Activated CD8-positive, alpha-beta memory T cell treated with anti-CD3 and anti-CD28 coated beads, Interleukin-2, amount 50 U/mL, for 1 hour (primary cell): ENCODE measurements around the gene EHD1.

ENCODE experiments used
- DNase-seq: peaks from one replicate; pipeline ENCODE4 v3.0.0-alpha.2; 2020; ENCODE audit errors: extremely low read depth

EHD1 gene

GRCh38 chr11:64890522-64890939 is 12.1 kb upstream of the EHD1 start:
- no peak for DNase-seq

GRCh38 chr11:64888729-64889511 is 10.5 kb upstream of the EHD1 start:
- DNase-seq, result no peak

- no peak for DNase-seq
These were observed 9.9 kb upstream of the EHD1 start for GRCh38 chr11:64888406-64888728.

GRCh38 chr11:64887757-64888405 is 9.5 kb upstream of the EHD1 start:
- DNase-seq, result no peak

GRCh38 chr11:64887234-64887756 is 8.9 kb upstream of the EHD1 start:
- DNase-seq, result no peak

GRCh38 chr11:64885367-64886286 is 7.2 kb upstream of the EHD1 start:
- no peak for DNase-seq

GRCh38 chr11:64884019-64884418 is 5.6 kb upstream of the EHD1 start:
- DNase-seq, result no peak

GRCh38 chr11:64883575-64883974 is 5.2 kb upstream of the EHD1 start:
- no peak for DNase-seq

GRCh38 chr11:64882243-64882642 is 3.8 kb upstream of the EHD1 start:
- no peak for DNase-seq

GRCh38 chr11:64881476-64881875 is 3.1 kb upstream of the EHD1 start:
- DNase-seq, result no peak

- no peak for DNase-seq
These were observed 2.0 kb upstream of the EHD1 start for GRCh38 chr11:64880240-64881001.

GRCh38 chr11:64879244-64879900 is 951 bp upstream of the EHD1 start:
- no peak for DNase-seq

GRCh38 chr11:64878223-64878493 is 263 bp downstream of the EHD1 start:
- DNase-seq, result no peak

GRCh38 chr11:64877390-64878222 is 815 bp downstream of the EHD1 start:
- no peak for DNase-seq

- DNase-seq, result no peak
These were observed 1.5 kb downstream of the EHD1 start for GRCh38 chr11:64876835-64877341.

- no peak for DNase-seq
These were observed 2.1 kb downstream of the EHD1 start for GRCh38 chr11:64876229-64876750.

- DNase-seq, result no peak
These were observed 2.8 kb downstream of the EHD1 start for GRCh38 chr11:64875369-64876228.

GRCh38 chr11:64874308-64875240 is 3.8 kb downstream of the EHD1 start:
- DNase-seq, result no peak
